Measurements from ENCODE around the gene PIGU. TPM values are rescaled to one million over a fixed set of nuclear protein-coding genes. Genes with fewer than 3 reads are reported as not detected.

Gene PIGU
- total and polyA plus RNA-seq, 2 donors (not counting 3 experiments of a cell fraction or from before 2014, with no cell fraction given): 20.3 to 81.8 TPM

DNA sequence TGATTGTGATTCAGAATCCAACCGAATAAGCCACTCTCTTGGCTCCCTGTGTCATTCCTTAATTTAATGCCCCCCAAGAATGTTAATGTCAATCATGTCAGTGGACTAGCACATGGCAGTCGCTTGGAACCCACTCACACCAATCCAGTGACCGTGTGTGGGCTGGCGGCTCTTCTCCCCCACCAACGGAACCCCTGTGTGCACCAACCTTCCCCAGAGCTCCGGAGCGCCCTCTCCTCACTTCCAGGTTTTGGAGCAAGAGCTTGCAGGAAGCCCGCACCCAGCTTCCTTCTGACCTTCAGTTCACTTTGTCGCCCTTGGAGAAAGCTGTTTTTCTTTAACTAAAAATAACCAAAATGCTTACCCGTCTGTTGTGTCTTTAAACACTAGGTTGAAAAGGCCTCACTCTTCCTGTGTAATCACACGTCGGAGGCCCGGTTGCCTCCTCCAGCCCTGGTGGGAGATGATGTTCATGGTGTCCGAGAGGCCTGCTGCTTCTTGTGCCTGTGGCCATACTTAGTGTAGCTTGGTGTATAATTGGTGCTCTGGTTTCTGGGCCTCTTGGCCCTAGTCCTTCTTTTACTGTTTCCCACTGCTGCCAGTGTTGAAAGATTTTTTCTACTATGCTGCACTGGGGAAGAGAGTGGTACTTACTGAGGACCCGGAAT, 136.2 kb downstream of the PIGU start:
- H3K4me2 ChIP-seq (ENCODE audit: insufficient read depth, low read length): no peak overlapping the region
- TF ChIP-seq POLR2A (IDR thresholded peaks at IDR 0.05; ENCODE audit: low read depth, low read length): no peak
- TF ChIP-seq, protein P1, sequence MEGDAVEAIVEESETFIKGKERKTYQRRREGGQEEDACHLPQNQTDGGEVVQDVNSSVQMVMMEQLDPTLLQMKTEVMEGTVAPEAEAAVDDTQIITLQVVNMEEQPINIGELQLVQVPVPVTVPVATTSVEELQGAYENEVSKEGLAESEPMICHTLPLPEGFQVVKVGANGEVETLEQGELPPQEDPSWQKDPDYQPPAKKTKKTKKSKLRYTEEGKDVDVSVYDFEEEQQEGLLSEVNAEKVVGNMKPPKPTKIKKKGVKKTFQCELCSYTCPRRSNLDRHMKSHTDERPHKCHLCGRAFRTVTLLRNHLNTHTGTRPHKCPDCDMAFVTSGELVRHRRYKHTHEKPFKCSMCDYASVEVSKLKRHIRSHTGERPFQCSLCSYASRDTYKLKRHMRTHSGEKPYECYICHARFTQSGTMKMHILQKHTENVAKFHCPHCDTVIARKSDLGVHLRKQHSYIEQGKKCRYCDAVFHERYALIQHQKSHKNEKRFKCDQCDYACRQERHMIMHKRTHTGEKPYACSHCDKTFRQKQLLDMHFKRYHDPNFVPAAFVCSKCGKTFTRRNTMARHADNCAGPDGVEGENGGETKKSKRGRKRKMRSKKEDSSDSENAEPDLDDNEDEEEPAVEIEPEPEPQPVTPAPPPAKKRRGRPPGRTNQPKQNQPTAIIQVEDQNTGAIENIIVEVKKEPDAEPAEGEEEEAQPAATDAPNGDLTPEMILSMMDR (IDR thresholded peaks at IDR 0.05; ENCODE audit: extremely low read depth in 1 of 2, insufficient read depth in 1 of 2, low read depth in 1 of 2, low read length in 2 of 2): no peak
- no peak for TF ChIP-seq FOS (IDR thresholded peaks at IDR 0.05; ENCODE audit: borderline replicate concordance, insufficient read depth, low read length)
- TF ChIP-seq EZH2 (IDR thresholded peaks at IDR 0.05; ENCODE audit: borderline replicate concordance, low read depth, low read length, severe bottlenecking): no peak
- TF ChIP-seq GATA2 (IDR thresholded peaks at IDR 0.05; ENCODE audit: insufficient read depth, insufficient read length, low read depth, low read length): no peak
- no peak for TF ChIP-seq JUN (IDR thresholded peaks at IDR 0.05; ENCODE audit: borderline replicate concordance, insufficient read depth, insufficient read length, low read depth)
- TF ChIP-seq MYC (IDR thresholded peaks at IDR 0.05; ENCODE audit: low read depth, low read length): no peak
- no peak for TF ChIP-seq POLR2AphosphoS5 (IDR thresholded peaks at IDR 0.05; ENCODE audit: insufficient read depth, low read depth, low read length)
- TF ChIP-seq, protein P2, sequence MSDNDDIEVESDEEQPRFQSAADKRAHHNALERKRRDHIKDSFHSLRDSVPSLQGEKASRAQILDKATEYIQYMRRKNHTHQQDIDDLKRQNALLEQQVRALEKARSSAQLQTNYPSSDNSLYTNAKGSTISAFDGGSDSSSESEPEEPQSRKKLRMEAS (IDR thresholded peaks at IDR 0.05; ENCODE audit: insufficient read depth, insufficient read length): no peak
- no peaks in the 10 kb centered on the region for H3K79me2 ChIP-seq (ENCODE audit: control insufficient read depth, insufficient read depth, low read length)
- no peaks in the 10 kb centered on the region for H3K27me3 ChIP-seq (ENCODE audit: control insufficient read depth in 2 of 2, insufficient read depth in 2 of 2, low read length in 2 of 2)
- intact Hi-C loops (cut with micrococcal nuclease): no loop called here
- dilution Hi-C loops (cut with MboI; ENCODE audit: extremely low pct_ligation_motif_present, low sequenced_read_pairs): no loop called here
- no peak for FAIRE-seq
- H2AFZ ChIP-seq (ENCODE audit: low read depth, low read length): no peak overlapping the region
- no TSS peak for BruUV-seq (replicated peaks)
- no peak for DNase-seq (ENCODE audit: low read depth, low spot score)
- CTCF ChIA-PET: interaction anchor here (0.7 to 5.6 kb wide), 4 partner anchors 11 to 229 kb away, joined by 3 to 53 read pairs (median 17); no protein-coding TSS in a partner anchor
- H3K9me1 ChIP-seq (replicated peaks; ENCODE audit: control insufficient read depth, extremely low read depth, insufficient read depth, low read length): no peaks in the 10 kb centered on the region
- no peak overlapping the region for H3K4me3 ChIP-seq (replicated peaks in 1 of 3; ENCODE audit: insufficient read depth in 1 of 3, low read depth in 1 of 3, low read length in 3 of 3)
- H3K4me1 ChIP-seq (ENCODE audit: control insufficient read depth, extremely low read depth, insufficient read depth, low read length): no peaks in the 10 kb centered on the region
- no peak overlapping the region for H3K27ac ChIP-seq (ENCODE audit: insufficient read depth, low read depth, low read length)
- H3K36me3 ChIP-seq (ENCODE audit: control insufficient read depth in 2 of 2, extremely low read depth in 1 of 2, insufficient read depth in 2 of 2, low read length in 2 of 2): peaks cover 15 to 23% of the 10 kb centered on the region in 2 experiments
- H3K9ac ChIP-seq (replicated peaks; ENCODE audit: extremely low read depth, insufficient read depth, low read length): no peak overlapping the region
- no peaks in the 10 kb centered on the region for H4K20me1 ChIP-seq (replicated peaks; ENCODE audit: control insufficient read depth, extremely low read depth, insufficient read depth, low read length)
- POLR2A ChIA-PET: no interaction called here
- no peaks in the 10 kb centered on the region for H3K9me3 ChIP-seq (replicated peaks; ENCODE audit: control insufficient read depth, insufficient read depth, low read length)

All from endothelial cell of umbilical vein (primary cell).